HG03460 (cell line): Measurements from ENCODE around the gene OLFM2.

ENCODE experiments used
- ATAC-seq: cut with Tn5 transposase; IDR thresholded peaks from one replicate; pipeline ENCODE4 v1.9.1; 2021; ENCODE audit not compliant: unreplicated experiment

Gene OLFM2

DNA sequence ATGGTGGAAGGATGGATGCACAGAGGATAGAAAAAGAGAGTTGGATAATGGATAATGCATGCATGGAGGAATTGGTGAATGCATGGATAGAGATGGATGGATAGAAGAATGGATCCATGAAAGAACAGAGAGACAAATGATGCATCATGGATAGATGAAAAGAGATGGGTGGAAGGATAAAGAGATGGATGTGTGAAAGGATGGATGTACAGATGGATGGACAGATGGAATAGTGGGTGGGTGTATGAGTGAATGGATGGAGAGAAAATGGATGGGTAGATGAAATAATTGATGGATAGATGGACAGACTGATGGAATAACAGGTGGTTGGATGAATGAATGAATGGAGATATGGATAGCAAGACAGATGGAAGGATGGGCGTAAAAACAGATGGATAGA lies 25.7 kb downstream of the OLFM2 start:
- no peak for ATAC-seq

DNA sequence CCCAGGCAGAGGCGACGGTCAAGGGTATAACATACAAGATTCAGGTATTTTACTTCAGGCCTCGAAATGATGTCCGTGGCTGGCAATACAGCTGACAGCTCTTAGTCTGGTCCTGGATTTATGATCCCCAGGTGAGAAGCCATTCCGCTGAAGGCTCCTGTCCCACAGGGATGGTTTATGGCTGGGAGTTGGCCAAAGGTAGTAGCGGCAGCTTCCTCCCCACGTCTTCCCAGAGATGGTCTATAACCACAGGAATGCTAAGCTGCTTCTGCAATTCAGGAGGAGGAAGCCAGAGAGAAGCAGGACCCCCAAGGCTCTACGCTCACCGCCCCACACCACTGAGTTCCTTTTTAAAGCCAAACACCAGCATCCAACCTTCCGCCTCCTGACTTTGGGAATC lies 27.1 kb downstream of the OLFM2 start:
- no peak for ATAC-seq

DNA sequence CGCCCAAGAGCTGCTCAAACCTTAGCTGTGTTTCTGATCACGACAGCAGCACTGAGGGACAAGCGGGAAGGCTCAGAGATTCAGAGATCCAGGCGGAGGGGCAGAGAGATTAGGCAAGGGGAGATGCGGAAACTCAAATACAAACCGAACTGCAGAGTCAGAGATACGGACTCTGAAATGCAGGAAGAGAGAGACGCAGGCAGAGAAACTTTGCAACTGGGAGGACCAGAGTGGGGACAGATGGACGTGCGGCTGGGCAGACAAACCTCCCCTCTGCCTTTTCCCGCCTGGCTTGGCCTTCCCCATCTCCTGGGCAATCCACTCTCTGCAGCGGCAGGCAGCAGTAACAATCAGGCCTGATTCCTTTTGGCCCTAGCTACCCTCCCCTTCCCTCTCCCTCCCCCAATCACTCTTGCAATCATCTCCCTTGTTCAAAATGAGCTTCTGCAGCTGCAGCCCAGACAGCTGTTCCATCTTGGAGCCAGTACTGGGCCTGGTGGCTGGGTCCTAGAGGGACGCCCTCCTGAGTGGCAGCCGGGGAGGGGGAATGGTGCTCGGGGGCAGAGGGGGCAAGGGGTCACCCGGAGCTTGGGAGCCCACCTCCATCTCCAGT lies 29.7 kb downstream of the OLFM2 start:
- ATAC-seq: no peak

DNA sequence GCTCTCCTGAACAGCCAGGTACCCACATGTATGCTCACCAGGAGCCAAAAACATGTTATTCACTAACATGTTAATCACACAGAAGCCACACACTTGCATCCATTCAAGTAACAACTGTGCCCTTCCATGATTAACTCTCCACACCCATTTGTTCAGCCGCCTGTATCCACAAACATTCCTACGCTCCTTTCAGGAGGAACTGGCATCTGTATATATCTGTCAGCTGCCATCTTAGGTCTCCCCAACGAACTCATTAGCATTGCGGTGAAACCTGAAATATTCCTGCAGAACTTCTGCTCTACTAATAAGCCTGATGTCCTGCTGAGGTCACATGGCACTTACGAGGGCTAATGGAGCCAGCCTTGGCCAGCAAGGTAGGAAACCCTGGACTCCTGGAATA lies 33.0 kb downstream of the OLFM2 start:
- no peak for ATAC-seq

DNA sequence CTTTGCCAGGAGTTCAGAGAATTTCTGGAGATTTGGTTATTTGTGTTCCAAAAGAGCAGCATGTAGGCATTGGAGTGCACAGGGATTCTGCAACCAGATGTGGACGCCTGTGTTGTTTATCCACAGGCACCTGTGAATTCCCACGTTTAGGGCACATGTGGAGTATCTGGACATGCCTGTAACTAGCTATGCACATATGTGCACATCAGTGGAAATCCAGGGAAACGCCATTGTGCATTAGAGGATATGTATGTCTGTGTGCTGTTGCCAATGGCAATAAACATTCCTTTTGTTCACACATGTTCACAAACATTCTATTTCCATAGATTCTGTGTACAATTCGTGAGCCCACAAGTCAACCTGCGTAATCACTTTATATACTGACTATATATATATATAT lies 34.7 kb downstream of the OLFM2 start:
- ATAC-seq: no peak

DNA sequence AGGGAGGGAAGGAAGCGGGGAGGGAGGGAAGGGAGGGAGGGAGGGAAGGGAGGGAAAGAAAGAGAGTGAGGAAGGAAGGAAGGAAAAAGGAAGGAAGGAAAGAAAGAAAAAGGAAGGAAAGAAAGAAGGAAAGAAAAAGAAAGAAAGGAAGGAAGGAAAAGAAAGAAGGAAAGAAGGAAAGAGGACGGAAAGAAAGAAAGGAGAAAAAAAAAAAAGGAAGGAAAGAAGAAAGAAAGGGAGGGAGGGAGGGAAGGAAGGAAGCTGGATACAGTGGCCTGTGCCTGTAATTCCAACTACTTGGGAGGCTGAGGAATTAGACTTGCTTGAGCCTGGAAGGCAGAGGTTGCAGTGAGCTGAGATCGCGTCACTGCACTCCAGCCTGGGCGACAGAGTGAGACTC lies 35.3 kb downstream of the OLFM2 start:
- ATAC-seq: no peak

- no peak for ATAC-seq
These were observed 44.5 kb downstream of the OLFM2 start for GRCh38 chr19:9891609-9892373.

DNA sequence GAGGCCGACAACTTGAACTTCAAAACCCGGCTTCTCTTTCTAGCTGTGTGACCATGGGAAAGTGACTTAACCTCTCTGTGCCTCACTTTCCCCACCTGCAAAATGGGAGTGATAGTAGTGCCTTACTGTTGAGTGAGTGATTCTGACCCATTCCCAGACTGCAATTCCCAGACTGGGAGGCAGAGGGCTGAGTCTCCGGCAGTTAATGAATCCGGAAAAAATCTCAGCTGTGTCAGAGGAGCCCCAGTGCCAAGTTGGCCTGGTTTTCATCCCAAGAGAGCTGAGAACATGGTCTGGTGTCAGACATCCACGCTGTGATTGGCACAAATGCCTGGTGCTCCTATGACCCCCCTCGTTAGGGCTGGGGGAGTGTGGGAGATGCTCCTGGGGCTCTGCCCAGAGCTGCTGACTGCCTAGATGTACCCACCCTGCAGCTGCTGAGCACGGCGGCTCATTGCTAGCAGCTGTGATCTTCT lies 51.2 kb downstream of the OLFM2 start:
- ATAC-seq: no peak

DNA sequence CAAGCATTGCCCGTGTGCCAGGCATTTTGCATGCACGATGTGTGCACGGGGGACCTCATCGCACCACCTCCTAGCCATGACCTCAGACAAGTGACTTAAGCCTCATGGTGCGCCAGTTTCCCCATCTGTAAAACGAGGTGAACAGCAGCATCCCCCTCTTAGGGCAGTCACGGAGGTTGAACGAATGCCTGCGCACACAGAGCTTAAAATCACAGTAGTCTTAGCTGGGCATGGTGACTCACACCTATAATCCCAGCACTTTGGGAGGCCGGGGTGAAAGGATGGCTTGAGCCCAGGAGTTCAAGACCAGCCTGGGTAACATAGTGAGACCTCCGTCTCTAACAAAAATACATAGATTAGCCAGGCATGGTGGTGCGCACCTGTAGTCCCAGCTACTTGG lies 52.6 kb downstream of the OLFM2 start:
- ATAC-seq: no peak

DNA sequence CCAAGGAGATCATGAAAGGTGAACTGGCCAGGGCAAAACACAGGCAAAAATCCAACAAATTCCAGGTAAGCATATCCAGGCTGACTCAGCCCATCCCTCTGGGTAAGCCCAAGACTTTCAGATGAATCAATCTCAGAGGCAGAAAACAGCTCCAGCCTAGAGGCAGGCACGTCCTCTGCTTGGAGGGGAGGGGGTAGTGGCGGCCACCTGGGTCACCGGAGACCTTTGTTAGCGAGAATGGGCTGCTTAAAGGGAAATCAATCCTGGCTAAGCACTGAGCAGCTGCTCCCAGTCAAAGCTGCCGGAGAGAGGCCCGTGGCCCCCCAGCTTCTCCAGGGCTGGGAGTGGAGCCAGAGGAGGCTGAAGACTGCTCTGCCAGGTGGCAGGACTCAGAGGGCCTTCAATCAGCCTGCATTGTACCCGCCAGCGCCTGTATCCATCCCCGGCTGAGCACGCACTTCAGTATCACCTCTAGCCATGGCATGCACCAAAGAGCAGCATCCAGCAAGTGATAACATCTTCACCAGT lies 53.0 kb downstream of the OLFM2 start:
- no peak for ATAC-seq

DNA sequence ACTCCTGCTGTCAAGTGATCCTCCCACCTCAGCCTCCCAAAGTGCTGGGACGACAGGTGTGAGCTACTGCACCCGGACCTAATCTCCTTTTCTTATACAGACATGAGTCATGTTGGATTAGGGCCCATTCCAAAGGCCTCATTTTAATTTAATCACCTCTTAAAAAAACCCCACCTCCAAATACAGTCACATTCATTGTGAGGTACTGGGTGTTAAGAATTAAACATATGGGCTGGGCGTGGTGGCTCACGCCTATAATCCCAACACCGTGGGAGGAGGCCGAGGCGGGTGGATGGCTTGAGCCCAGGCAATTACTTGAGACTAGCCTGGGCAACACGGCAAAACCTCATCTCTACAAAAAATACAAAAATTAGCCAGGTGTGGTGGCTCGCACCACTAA lies 54.6 kb downstream of the OLFM2 start:
- ATAC-seq: no peak

DNA sequence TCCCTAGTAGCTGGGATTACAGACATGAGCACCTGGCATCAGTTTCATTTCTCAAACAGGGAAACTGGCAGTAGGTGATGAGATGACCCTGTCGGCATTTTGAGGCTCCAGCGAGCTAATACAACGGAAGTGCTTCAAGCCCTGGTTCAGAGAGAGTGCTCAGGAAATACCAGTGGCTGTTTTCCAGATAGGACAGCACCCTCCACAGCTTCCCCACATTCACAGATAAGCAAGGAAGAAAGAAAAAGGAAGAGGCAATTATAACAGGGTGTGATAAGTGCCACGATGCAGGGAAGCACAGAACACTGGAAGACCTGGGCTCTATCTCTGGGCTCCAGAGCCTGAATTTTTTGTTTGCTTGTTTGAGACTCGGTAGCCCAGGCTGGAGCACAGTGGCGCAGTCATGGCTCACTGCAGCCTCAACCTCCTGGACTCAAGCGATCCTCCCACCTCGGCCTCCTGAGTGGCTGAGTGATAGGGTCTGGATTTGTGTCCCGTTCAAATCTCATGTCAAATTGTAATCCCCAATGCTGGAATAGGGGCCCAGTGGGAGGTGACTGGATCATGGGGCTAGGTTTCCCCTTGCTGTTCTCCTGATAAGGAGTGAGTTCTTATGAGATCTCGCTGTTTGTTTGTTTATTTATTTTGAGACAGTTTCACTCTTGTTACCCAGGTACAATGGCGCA lies 57.7 kb downstream of the OLFM2 start:
- ATAC-seq: no peak

- ATAC-seq: no peak
These were observed 58.4 kb downstream of the OLFM2 start for GRCh38 chr19:9877780-9878510.

DNA sequence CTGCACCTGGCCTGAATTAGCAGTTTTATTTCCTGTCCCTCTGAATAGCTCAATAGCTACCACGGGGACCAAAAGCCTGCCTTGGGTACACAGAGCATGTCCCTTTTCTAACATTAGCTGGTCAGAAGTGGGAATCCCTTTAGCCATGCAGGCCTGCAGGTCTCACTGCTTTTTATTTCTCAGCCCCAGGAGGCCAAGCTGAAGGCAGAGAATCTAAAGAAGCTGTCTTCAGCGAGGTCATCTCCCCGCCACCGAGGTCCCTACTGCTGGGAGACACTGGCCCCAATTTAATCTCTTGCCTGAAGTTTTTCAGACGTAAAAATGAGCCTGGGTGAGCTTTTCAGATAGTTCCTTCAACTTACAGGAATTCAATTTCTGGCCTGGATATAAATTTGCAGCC lies 60.5 kb downstream of the OLFM2 start:
- ATAC-seq: no peak

DNA sequence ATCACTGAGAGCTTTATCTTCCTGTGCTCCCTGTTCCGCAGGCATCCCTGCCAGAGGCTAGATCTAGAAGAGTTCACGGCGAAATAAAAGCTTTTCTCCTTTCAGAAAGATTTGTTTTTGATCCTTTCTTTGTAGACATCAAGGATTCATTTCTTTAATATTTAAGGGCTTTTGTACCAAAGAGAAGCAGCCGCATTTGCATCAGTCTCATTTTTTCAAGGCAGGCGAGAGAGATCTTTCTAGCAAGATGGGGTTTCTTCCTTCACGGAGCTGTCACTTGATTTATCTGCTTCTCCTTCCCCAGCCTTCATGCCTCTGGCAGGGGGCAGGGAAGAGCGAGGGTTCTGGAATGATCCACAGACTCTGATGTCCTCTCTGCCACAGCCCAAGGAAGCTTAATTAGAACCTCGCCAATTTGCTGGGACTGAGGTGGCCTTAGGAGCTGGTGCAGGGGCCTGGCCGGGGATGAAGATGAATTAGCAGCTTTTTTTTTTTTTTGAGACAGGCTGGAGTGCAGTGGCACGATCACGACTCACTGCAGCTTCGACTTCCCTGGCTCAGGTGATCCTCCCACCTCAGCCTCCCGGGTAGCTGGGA lies 61.2 kb downstream of the OLFM2 start:
- no peak for ATAC-seq

- ATAC-seq: no peak
These were observed 63.6 kb downstream of the OLFM2 start for GRCh38 chr19:9872618-9873242.

DNA sequence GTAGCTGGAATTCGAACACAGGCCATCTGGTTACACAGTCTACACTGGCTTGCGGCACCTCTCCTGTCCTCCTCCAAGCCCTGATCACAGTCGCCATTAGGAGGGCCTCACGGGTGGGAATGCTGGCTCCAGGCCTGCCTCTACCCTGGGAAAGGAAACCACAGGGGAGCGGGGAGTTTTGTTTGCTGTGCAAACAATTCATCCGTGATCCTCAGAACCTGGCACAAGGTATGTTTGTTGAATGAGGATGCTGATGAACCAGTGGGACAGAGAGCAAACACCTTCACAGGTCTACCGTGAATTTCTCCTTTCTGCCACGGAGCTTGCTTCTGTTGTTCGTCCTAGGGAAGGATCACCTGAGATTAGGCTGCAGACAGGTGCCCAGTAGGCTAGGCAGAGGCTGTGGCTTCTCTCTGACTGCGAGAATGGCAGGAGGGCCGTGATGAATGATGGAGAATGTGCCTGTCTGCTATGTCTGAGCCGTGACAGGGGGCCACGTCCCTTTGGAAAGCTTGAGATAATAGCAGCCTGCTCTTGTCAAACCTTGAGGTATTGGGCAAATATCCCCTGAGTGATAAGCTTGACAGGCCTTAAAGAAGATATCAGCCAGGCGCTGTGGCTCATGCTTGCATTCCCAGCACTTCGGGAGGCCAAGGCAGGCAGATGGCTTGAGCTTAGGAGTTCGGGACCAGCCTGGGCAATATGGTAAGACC lies 64.5 kb downstream of the OLFM2 start:
- ATAC-seq: no peak

- ATAC-seq: no peak
These were observed 67.2 kb downstream of the OLFM2 start for GRCh38 chr19:9868983-9869617.
